GM18868 (cell line): Measurements from ENCODE around the gene USP13.

Experiments used
- ATAC-seq: cut with Tn5 transposase; IDR thresholded peaks from one replicate; pipeline ENCODE4 v1.9.1; 2021; ENCODE audit warnings: mild to moderate bottlenecking, moderate library complexity; ENCODE audit not compliant: unreplicated experiment

The USP13 gene

DNA sequence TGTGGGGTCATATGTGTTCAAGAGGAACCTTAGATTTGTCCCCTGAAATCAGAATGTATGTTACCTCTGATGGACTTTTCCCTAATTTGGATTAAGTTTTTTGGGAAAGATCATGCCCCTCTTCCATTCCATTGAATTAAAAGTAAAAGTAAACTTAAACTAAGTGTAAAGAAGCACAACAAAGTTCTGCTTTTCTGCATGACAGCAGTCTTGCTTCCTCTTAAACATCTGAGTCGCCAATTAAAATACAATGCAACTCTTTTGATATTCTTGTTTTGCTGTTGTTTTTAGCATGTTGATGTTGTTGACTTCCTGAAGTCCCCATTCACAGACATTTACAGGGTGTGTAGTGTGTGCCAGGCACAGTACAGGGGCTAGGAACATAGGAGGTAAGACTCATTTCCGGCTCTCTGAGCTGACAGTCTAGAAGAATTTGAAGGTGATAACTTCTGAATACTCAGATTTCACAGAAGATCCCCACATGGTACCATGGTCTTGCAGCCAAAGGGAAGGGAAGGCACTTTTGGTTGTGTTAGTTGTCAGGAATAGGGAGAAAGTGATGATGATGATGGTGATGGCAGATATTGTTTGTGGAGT lies 45.0 kb downstream of the USP13 start:
- peak; percentile 54 for ATAC-seq

DNA sequence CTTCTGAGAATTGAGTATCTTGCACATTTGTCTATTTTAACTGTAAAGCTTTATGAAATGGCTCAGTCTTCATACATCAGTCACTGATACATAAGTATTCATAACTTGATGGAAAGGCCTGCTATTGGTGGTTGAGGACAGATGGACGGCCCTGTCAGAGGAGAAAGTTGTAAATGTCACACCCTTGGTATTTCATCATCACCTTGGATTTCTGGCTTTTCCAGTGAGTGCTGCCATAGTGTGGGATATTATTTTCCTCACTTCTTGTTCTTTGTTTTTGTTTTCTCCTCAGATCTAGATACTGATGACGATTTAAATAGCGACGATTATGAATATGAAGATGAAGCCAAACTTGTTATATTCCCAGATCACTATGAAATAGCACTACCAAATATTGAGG lies 47.9 kb downstream of the USP13 start:
- no peak for ATAC-seq

DNA sequence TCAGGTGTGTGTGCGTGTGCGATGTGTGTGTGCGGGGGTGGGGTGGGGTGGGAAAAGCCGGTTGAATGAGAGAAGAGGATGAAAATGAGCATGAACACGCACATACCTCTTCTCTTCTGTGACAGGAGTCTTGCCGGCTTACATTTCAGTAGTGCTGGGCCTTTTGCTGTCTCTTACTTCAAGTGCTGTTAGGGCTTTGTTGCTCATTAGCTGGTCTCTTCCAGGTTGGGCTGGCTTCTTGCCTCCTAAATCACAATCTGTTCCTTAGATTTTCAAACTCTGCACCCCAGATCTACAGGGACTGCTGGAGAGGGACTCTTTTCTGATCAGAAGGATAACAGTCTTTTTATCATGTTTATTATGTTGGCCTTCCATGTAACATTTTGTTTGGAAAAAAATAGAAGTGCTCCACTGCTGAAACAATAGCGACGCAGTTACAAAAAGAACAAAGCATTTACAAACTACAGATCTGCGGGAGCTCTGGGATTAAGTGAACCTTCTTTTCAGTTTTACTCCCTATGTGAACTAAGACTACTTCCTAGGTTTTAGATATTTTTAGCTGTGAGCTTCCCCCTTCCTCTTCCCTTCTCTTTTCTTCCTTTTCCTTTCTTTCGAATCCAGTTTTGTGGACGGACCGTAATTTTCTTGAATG lies 48.5 kb downstream of the USP13 start:
- no peak for ATAC-seq

DNA sequence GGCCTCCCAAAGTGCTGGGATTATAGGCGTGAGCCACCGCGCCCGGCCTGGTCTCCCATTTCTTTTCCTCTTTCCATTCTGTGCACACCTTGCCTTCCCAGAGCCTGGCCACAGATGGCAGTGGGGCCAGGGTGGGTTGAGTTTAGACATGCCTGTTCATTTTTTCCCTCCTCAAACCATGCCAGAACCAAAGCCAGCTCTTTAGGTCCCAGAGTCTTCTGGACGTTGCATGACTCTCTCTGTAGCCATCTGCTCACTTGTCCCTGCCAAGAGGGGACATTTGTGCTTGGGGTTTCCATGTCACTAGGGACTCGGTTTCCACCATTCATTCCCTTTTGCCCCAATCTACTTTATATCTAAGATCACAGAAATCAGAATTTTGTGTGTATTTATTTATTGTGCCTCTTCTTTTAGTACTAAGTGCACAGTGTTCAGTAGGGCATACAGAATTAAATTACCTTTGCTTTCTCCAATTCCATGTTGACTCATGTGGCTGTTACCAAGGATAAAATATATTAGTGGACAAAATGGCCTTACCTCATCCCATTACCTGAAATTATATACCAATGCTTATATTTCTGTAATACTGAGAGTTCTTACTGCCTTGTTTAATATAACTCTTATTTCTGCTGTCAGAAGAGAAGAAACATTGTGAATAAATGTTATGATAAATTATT lies 49.6 kb downstream of the USP13 start:
- ATAC-seq: no peak

DNA sequence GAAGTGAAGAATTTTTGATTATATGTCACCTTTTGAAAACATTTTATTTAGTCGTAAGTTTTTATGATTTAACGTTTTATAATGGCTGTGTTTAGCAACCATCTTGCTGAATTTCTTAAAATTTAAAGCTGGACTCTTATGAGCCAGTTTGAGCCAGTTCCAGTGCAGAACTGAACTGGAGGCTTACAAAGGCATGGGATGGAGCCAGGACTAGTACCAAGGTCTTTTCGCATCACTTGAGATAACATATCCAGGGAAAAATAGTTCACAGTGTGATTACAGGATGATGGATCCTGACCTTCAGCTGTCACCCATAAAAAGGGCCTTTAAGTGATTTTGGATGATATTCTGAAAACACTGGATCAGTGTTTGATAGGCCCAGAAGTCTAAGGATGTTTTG lies 51.0 kb downstream of the USP13 start:
- ATAC-seq: no peak

DNA sequence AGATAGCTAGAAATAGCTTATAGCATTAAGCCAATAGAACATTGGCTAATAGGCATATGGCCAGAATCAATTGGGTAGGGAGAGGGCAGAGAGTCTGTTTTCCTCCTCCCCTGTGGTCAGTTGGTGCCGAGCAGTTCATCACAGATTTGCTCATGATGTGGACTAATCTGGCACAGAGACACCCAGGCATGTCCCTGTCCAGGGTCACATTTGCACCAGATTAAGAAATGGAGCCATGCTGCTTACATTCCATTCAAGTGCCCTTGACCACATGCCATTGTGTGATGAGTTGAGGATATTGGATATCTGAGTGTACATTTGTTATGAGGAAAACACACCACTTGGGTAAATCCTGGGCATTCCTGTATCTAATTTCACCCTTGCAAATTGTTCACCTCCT lies 53.4 kb downstream of the USP13 start:
- ATAC-seq: no peak

DNA sequence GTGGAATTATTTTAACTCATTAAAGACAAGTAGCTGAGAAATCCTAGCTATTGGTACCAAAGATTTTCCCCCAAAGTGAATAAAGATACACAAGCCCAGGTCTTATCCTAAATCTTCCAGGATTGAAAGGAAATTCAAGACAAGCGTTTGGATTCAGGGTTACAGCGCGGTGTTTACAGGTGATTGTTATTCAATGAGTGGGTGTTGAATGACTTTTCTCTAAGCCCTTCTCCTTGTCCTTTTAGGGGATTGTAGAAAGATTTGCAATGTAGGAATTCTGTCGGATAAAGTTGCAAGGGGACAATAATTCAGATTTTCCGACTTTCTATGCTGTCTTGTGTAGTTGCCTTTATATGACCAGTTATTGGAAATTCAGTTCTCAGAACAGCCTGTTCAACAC lies 57.2 kb downstream of the USP13 start:
- ATAC-seq: no peak

DNA sequence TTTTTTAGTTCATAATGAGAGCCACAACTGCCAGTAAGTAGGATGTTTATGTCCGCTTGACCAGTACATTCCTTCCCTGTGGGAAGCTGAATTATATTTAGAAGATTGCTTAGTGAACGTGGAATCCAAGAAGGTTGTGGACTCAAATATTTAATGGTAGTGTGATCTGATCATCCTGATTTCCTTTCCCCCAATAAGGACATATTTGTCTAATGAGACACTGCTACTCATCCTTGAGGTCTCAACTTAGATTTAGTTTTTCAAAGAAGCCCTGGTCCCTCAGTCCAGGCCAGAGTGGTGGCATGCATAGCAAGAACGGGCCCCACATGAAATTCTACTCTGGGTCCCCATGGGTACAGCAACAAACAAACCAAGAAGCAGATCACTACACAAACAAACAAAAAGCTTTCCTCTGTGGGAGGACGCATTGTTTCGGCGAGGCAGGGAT lies 60.8 kb downstream of the USP13 start:
- no peak for ATAC-seq

DNA sequence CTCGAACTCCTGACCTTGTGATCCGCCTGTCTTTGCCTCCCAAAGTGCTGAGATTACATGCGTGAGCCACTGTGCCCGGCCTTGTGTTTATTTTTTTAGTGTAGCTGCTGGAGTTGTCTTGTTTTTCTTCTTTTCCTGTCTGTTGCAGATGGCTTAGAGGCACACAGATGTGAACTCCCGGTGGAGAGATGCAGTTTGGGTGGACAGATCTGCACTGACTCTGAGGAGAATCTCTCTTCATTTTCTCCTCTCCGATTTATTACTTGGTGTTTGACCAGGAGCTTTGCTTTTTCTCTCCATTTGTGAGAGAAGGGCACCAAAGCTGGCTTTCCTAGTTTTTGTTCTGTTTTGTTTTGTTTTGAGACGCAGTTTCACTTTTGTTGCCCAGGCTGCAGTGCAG lies 62.7 kb downstream of the USP13 start:
- no peak for ATAC-seq

DNA sequence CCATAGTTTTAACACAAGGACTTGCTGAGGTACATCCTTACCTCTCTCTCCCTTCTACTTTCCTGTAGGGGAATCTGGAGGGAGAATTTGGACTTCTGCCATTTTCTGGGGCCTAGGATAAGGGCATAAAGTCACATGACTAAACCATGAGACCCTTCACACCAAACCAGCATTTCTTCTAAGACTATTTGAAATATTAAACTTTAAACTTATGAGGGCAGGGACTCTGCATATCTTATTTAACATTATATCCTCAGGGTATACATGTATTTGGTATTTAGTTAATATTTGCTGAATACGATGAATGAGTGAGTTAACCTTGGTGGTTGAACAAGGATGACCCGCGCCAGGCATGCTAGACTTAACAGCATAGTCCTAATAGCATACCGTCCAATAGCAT lies 63.4 kb downstream of the USP13 start:
- no peak for ATAC-seq

DNA sequence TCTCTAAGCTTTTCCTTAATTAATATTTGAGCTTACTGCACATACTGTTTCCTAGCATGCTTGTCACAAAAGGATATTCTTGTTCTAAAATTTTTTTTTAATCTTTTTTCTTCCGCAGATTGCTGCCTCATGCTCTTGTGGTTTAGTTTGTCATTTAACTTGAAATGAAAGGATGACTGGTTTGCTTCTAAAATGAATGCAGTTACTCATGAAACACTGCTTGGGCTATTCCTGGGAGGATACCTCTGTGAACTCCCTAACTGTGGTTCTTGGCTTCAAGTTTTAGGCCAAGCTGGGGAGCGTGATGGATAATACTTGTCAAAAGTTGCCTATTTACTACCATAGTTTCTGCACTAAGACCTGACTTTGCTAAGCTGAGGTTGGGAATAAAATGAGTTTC lies 64.0 kb downstream of the USP13 start:
- no peak for ATAC-seq

DNA sequence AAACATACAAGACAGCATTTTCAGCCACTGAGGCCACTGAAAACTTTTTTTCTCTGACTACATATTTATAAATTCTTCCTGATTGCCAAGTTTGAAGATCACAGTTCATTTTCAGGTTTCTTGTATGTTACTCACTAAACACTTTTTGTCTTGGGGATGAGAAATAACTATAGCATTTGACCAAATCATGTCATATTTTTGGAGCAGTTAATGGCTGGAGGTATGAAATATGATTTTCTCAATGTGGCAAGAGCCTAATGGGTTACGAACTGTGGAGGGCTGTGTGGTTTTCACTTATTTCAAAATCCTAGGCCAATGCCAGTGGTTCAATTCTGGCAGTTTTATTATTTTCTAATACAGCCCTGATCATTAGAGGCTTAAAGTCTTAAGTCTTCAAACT lies 64.4 kb downstream of the USP13 start:
- ATAC-seq: no peak

DNA sequence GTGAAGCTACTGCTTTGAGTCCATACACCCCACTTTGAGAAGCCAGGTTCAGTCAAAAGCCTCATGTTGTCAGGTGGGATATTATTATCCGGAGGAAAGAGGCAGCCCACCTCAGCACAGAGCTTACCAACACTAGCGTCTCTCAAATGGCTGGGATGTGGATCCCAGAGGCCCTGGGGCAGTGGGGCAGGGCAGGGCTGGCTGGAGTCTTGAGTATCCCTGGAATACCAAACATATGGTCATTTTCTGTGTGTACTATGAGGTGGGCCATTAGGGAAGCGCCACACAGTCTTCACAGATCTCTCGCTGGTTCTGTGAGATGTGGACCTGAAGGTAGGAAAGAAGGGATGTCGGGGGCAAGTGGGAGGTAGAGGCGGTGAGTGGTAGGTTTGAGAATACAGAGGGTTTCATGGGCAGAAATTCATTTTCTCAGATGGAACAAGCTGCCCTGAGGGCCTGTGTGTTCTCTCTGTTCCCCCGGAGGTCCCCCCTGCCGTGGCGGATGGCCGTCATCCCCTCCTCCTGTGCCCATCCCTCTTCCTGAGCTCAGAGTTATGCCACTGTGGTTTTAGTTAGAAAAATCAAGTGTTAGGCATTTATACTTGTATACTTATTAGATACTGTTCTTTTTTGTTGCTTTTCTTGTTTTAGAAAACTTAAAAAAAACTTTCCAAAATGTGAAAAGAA lies 66.4 kb downstream of the USP13 start:
- ATAC-seq: no peak

DNA sequence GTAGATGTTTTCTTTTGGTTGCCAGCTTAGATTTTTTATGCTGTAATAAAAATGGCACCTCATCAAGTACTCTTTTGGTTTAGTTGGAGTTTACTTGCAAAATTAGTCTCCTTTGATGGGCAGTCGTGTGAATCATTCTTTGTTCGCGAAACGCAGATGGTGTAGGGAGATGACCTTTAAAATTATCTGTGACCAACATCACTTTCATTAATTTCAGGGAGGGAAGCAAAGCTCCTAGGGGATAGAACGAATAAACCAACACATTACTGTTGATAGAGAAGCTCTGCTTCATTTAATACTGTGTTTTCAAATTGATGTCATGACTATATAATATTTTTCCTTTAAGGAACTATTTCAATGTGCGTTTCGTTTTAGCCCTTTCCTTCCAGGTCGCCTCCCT lies 67.4 kb downstream of the USP13 start:
- no peak for ATAC-seq

DNA sequence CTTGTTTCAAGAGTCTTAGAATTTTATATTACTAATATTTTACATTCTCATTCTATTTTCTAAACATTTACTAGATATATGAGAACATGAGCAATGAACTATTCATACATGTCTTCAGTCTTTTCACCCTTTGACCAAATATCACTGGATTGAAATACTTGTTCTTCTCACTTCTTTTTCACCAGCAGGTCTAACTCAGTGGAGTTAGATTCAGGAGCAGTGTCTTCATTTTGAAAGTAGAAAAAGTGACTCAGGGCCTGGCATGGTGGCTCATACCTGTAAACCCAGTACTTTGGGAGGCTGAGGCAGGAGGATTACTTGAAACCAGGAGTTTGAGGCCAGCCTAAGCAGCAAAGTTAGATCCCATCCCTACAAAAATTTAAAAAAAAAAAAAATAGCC lies 70.8 kb downstream of the USP13 start:
- no peak for ATAC-seq

DNA sequence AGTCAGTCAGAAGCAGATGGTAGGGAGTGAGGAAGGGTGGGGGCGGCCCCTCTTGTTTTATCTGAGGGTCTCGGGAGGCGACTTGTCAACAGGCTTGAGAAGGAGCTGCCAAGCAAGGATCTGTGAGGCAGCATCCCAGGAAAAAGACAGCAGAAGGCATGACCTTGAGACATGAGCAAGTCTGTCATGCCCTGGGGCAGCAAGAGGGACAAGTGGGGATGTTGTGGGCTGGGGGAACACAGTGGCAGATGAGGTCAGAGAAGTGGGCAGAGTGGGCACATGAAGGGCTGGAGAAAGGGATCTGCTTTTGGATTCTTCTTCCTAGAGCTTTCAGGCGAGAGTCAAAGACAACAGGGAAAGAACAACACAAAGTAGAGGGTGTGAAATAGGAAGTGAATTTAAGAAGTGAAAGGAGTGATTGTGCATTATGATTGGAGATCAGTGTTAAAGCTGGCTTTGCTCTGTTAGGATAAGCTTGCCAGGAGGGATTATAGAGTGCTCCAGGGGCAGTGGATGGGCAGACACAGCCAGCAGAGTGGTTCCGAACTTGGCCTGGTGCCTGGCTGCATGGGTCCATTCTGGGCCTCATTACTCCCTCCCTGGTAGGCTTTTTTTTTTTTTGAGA lies 73.3 kb downstream of the USP13 start:
- ATAC-seq: peak; percentile 84

DNA sequence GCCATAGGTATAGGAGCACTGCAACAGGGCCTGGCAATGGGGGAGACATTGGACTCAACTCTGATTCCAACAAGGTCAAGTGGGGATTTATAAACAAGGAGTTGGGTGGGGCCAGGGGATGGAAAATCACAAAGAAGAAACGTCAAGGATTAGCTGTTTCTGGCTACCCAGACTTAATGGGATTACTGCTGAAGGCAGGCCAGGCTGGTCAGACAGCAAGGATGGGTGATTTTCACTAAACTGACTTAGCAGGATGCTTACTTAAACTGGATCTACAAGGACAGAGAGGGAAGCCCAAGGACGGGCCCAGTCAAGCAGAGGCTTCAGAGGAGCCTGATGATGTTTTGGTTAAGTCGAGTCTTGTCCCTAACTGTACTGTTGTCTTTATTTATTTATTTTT lies 76.2 kb downstream of the USP13 start:
- ATAC-seq: no peak

DNA sequence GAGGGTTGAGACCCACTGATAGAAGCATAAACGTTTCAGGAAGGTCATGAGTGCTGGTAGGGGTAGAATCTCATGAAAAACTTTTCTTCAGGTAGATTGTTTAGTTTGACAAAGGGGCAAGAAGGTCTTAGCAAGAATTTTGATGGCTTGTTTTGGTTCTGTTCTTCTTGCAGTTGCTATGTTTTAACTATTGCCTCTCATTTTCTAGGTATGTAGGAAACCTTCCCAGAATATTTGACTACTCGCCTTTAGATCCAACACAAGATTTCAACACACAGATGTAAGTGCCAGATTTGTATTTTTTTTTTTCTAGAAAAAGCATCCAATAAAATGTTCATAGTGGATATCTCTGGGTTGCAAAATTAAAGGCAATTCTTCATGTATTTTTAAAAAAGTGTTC lies 77.1 kb downstream of the USP13 start:
- ATAC-seq: no peak

DNA sequence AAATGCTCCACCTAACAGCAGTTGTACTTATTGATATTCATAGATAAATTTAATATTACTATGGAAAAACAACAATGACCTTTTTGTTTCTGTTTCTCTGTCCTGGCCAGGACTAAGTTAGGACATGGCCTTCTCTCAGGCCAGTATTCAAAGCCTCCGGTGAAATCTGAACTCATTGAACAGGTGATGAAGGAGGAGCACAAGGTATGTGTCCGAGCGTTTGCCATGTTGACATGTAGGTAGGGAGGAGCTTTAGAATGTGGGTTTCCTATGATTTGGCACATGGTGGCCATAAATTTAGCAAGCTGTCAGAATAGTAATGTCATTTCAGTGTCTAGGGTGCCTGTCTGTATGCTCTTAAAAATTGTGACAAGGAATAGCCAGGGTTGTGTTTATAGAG lies 77.7 kb downstream of the USP13 start:
- ATAC-seq: no peak

DNA sequence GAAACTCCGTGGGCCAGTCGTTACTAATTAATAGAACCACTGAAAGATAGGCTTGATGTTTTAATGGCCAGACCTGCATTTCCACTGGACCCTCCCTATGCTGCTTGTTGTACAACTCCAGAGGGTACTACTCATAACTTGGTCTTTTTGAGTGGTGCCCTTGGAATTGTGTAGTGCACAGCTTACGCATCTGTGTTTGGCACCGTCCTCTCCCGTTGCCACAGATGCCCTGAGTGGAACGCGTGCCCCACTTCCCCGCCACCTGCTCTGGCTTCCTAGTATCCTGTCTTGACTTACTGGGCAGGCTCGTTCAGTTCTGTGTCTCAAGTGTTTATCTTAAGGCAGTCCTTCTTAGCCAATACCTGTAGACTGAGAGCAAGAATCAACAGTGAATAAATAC lies 78.7 kb downstream of the USP13 start:
- ATAC-seq: no peak

DNA sequence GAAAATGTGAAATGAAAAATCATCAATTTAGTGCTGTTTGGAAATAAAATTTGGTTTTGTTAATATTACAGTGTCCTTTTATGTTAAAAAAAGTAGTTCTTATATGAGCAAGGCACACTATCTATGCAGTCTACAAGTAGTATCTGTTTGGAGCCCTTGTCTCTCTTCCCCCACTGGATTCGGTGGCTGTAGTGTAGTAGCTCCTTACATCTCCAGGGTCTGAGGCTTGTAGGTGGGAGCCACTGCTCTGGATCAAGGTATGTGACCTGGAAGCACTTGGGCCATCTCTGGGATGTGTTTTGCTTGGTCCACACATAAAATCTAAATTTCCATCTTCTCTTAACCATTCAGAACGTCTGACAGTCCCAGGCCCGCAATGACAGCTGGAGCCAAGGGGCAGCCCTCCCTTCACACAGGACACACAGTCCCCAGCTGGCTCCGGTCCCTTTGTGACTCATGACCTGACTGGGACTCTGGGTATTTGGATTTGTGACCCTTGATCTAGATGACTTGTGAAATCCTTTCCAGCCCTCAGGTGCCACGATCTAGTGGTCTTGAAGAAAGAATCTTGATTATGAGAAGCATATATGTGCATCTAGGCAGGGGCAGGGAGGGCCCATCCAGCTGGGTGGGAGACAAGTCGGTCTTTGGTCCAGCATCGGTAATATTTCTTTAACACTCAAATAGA lies 80.0 kb downstream of the USP13 start:
- no peak for ATAC-seq
